A549 treated with GW870086 at 1 μM for 4 hours (cell line): ENCODE measurements around the gene ZBED3. TPM values are rescaled to one million over a fixed set of nuclear protein-coding genes. Genes with fewer than 3 reads are reported as not detected.

Experiments
- total RNA-seq: library from RNA; stranded (reverse); fragments of 200-300 nt; extraction: Qiagen RNA extraction; gene quantifications from 5 replicates; pipeline ENCODE4 v1.2.3, GENCODE V29; 2022; ENCODE audit warnings: low read depth

The ZBED3 gene
- 3.2 to 4.2 TPM (median 3.6 TPM) in 5 replicates for total RNA-seq

DNA sequence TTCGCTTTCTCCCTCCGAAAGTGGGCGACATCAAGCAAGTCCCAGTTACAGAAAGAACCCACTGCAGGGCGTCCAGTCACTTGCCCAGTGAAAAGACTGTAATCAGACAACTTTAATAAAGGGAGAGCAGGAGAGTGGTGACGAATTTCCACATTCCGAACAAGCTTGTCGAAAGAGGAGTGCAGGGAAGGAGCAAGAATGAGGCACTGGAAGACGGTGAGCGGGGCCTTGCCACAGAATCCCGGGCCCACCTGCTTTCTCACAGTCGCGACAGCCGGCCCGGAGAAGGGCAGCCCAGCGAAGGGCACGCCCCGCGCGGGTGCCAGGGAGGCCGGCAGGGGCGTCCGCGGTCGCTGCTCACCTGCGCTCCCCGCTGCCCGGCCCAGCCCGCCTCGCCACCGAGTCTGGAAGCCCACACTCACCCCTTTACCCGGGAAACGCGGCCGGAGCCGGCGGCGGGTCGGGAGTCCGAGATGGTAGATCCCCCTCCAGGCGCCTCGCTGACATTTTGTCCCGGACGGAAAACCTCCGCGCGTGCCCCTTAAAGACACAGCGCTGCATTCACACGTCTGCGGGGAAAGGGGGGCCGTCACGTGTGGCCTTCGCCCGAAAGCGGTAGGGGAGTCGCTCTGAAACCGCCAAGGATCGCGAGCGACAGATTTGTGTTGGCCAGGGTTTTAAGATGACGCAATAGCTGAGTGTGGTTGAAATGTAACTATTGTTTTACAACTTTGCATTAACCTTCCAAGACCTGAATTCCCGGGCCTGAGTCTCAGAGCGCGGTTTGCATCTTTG lies at the start of gene ZBED3:
Gene ZBED3, minus strand, starts transcription at position 597 of the 795 bp plus-strand sequence. CDS start 9,407 bp downstream, outside the sequence.

GRCh38 chr5:77030097-77031071 lies 56.7 kb downstream of the ZBED3 start, which contains the start of gene AGGF1:
TSS of gene AGGF1 (plus strand) at chr5:77030404. CDS start at chr5:77030767, 363 bp downstream.

Other genes with a start within 250 kb of the ZBED3 start
- gene S100Z, start 237.3 kb downstream of the ZBED3 start, total RNA-seq: not detected in 5 replicates
- 0.13 to 0.24 TPM in 2 of 5 replicates, not detected in the others for gene CRHBP, start 134.2 kb downstream of the ZBED3 start, total RNA-seq
- 11.4 to 15.7 TPM (median 13.7 TPM) in 5 replicates for gene AGGF1, start 56.9 kb downstream of the ZBED3 start, total RNA-seq
- 1.5 to 2.1 TPM (median 1.7 TPM) in 5 replicates for gene PDE8B, start 123.4 kb upstream of the ZBED3 start, total RNA-seq